Left forelimb (tissue), 1 donor: ENCODE measurements around the gene XRCC1.
"Not testable (repeated sequence)": the region's sequence is repeated elsewhere in the genome, so short reads cannot be mapped to it uniquely, and the experiment has no call there.

Experiments
- DNase-seq: peaks from one replicate; pipeline ENCODE4 v3.0.0-alpha.2; 2018; ENCODE audit warnings: low spot score

The XRCC1 gene

DNA sequence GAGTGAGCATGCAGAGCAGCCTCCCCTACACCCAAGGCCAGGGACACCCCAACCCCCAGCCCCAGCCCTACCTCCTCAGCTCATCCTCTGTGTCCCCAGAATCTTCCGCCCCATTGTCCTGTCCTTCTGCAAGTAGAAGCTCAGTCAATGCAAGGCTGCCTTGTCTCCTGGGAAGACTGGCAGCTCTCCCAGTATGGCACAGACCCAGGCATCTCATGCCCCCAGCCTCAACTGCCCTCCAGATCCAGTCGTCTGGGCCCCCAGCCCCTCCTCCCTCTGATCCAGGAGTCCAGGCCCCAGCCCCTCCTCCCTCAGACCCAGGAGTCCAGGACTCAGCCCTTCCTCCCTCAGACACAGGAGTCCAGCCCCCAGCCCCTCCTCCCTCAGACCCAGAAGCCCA lies 29.3 kb downstream of the XRCC1 start:
- DNase-seq: no peak

DNA sequence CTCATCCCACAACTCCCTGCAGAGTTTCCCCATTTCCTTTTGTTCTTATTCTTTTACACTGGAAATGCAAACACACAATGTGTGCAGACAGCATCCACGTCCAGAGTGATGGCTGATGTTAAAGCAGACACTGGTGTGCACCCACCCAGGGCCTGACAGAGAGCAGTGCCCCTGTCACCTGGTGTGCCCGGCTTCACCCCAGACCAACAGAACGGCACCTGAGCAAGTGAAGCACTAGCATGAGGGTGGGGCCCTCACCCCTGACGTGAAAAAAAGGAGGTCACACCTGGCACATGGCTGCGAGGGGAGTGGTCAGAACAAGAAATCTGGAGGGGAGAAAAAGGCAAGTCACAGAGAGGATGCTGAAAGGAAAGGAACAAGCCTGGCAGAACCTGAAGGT lies 30.1 kb downstream of the XRCC1 start:
- DNase-seq: no peak

DNA sequence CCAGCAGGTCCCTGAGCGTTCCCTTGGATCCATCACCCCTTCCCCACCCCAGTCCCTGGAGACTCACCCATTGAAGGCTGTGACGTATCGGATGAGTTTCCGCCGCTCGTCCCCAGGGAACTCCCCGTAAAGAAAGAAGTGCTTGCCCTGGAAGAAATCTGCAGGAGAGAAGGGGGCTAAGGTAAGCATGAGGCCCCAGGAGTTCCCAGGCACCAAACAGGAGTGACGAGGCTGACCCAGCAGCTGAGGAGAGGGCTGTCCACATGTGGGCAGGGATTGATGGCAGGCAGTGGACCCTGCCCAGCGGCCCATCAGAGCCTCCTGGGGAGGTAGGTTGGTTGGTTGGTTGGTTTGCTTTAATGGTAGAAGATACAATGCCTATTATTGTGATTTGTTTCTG lies 31.2 kb downstream of the XRCC1 start:
- no peak for DNase-seq

GRCh38 chr19:43541920-43542650 lies 33.2 kb downstream of the XRCC1 start:
- DNase-seq: no peak

- DNase-seq: no peak
Measured at GRCh38 chr19:43540381-43540780, 34.9 kb downstream of the XRCC1 start.

DNA sequence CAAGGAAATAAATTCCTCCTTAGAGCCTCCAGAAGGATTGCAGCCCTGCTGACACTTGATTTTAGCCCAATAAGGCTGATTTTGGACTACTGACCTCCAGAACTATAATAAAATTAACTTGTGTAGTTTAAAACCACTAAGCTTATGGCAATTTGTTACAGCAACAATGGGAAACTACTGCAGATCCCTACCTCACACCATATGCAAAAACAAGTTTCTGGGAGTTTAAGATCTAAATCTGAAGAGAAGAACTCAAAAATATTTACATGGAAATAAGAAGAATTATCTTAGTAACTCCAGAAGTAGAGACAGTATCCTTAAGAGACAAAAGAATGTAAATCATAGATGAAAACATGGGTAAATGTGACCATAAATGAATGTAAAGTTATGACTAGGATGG lies 36.4 kb downstream of the XRCC1 start:
- DNase-seq: no peak

GRCh38 chr19:43534816-43535761 lies 40.2 kb downstream of the XRCC1 start:
- peak; percentile 79 for DNase-seq

GRCh38 chr19:43534305-43534815 lies 41.0 kb downstream of the XRCC1 start:
- no peak for DNase-seq

DNA sequence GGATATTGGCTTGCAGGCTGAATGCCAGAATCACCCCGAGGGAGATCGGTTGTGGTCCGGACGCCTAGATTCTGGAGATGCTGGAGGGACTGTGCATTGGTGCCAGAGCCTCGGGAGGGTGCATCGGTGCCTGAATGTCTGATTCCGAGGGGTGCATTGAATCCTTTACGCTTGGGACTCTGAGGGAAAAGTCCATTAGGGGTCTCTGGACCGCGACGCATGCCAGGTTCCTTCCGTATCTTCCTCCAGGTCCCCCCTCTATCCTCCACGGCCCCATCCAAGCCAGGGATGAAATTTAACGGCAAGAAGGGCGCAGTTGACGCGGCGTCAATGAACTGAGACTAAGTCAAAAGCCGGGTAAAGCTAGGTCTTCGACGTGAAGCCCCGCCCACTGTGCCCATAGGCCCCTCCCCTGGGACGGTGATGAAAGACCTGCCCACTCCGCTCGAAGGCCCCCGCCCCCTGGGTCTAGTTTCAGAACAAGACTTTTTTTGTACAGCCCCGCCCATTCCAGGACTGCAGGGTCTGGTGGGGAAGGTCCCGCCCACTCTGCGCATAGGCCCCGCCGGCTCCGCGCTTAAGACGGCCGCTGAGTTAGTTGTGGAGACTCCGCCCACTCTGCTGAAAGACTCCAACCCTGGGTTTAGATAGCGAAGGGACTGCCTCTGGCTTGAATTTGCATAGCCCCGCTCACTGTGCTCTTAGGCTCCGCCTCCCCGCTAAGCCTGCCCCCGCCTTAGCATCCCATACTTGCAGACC lies 41.6 kb downstream of the XRCC1 start:
- peak; percentile 97 for DNase-seq

DNA sequence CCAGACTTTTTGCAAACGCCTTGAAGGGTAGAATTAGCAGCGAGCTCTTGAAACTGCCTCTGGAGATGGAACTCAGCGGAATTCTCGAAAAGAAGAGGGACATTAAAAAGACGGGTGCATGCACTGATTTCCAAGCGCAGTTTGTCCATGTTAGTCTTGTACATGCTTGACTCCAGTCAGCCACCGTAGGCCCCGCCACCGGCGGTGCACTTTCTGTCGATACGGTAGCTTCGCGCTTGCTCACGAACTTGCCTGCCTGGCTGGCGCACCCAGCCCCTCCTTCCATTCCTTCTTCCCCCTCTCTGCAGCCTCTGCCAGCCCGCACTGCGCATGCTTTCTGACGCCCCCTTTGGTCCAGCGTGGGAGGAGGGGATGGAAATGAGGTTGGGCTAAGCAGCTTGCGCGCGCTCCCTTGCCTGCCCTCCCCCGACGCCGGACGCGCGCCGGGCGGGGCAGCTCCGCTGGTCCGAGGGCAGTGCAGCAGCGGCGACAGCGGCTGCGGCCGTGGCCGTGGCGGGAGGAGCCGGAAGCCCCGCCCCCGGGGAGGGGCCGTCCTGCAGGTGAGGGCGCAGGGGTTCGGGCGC lies 42.3 kb downstream of the XRCC1 start, which contains the start of gene ZNF575:
TSS of gene ZNF575 (plus strand) at position 227 of the 584 bp plus-strand sequence. CDS start 1,235 bp downstream, outside the sequence.
- peak; percentile 97 for DNase-seq

DNA sequence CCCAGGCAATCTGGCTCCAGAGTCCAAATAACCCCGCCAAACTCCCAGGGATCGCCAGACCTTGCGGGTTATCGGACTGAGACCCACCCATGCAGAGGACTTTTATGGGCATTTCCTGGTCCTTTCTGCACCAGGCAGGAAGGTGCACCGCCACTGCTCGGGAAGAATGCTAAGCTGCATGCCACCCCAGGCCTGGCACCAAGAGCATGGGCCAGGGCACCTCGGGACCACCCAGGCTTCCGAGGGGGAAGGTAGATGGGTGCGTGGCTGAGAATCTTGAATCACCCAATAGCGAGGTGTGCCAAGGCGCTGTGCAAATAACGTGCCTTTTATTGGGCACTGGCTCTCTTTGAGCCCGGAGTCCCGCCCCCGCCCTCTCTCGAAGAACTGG lies 42.8 kb downstream of the XRCC1 start:
- DNase-seq: peak; percentile 75

- DNase-seq: no peak
Measured at GRCh38 chr19:43527860-43528622, 47.3 kb downstream of the XRCC1 start.

- peak; percentile 88 for DNase-seq
Measured at GRCh38 chr19:43526884-43527859, 48.2 kb downstream of the XRCC1 start, which contains the start of gene ETHE1. ETHE1 (minus strand) TSS chr19:43527201; CDS start chr19:43527177, 24 bp downstream.

DNA sequence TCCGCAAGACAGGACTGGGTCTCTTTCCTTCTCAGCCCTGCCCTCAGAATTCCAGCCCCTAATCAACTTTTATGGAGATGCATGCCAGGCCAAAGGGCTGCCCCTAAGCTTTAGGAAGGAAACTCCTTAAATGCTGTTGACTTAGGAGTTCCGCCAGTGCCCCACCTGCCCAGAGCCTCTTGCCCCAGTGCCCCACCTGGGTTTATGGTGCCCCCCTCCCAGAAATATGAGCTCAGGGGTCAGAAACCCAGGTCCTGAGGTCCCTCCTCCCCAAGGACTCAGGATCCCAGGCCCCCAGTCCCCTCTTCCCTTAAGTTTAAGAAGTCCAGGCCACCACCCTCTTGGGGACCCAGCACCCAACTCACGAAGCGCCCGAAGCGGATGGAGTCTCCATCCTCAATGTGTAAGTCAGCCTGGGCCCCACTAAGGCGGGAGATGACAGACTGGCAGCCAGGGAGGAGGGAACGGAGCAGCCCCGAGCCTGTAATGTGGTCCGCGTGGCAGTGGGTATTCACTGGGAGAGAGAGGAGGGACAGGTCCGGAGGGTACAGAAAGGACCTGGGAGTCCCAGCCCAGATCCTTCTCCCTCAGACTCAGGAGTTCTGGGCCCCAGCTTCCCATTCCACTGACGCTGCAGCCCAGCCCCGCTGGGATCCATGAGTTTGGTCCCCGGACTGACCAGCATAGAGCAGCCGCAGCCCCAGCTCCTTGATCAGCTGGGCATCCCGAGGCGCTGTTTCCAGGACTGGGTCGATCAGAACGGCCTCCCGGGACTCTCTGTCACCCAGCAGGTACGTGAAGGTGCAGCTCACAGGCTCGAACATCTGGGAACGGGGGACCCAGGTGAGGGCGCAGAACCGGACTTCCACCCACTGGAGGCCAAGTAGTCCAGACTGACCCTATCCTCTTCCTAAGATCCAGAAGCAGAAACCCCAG lies 49.2 kb downstream of the XRCC1 start:
- no peak for DNase-seq

GRCh38 chr19:43524922-43525835 lies 50.1 kb downstream of the XRCC1 start:
- DNase-seq: no peak

- DNase-seq: not testable (repeated sequence)
Measured at GRCh38 chr19:43523696-43524095, 51.6 kb downstream of the XRCC1 start.

DNA sequence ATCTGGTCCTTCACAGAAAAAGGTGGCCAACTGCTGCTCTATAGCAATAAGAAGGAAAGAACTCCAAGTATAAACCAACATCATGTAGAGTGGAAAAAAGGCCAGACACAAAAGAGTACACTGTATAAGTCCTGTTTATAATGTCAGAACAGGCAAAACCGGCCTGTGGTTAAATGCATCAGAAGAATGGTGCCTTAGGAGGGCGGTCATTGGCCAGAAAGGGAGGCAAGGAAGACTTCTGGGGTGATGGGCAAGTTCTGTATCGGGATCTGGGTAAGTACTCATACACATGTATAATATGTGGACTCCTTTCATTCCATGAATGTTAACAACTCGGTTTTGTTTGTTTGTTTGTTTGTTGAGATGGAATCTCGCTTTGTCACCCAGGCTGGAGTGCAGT lies 52.4 kb downstream of the XRCC1 start:
- no peak for DNase-seq
